ENCODE results near the gene MACROD2.

DNA sequence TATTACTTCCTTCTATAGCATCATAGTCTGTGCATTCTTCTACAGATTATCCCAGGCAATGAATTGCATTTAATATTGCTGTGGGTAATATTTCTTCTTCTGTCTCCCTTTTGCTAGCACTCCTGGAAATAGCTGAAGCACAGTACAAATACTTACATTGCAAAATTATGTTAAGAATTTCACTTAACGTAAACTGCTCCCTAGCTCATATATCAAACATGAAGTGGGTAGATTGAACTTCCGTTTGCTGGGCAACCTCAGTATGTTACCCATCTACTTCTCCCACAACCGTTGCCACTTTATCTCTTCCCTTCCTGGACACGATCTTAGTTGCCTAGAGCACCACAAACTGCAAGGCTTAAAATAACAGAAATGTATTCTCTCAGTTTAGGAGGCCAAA, 1614.6 kb downstream of the MACROD2 start:
- TF ChIP-seq, protein P1, sequence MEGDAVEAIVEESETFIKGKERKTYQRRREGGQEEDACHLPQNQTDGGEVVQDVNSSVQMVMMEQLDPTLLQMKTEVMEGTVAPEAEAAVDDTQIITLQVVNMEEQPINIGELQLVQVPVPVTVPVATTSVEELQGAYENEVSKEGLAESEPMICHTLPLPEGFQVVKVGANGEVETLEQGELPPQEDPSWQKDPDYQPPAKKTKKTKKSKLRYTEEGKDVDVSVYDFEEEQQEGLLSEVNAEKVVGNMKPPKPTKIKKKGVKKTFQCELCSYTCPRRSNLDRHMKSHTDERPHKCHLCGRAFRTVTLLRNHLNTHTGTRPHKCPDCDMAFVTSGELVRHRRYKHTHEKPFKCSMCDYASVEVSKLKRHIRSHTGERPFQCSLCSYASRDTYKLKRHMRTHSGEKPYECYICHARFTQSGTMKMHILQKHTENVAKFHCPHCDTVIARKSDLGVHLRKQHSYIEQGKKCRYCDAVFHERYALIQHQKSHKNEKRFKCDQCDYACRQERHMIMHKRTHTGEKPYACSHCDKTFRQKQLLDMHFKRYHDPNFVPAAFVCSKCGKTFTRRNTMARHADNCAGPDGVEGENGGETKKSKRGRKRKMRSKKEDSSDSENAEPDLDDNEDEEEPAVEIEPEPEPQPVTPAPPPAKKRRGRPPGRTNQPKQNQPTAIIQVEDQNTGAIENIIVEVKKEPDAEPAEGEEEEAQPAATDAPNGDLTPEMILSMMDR (IDR thresholded peaks at IDR 0.05), result no peak
- TF ChIP-seq POLR2A (IDR thresholded peaks at IDR 0.05), result no peak

Measured in uterus (tissue), 2 donors.